Neuronal stem cell (in vitro differentiated cells): ENCODE results near the gene ERC2.
A peak's percentile ranks its signal among the peaks of the same experiment; 100 is the strongest.

Experiments
- DNase-seq: peaks from one replicate; pipeline ENCODE4 v3.0.0-alpha.2; 2013; ENCODE audit warnings: low spot score
- H2AFZ ChIP-seq: one replicate; pipeline ENCODE4 v1.6.1; 2013; ENCODE audit warnings: mild to moderate bottlenecking, low read length, inconsistent platforms
- H2AK5ac ChIP-seq: 2 replicates; pipeline ENCODE4 v1.6.1; 2013; ENCODE audit warnings: low read depth, mild to moderate bottlenecking, inconsistent platforms, low read length, moderate library complexity, mixed read lengths
- H2BK120ac ChIP-seq: 2 replicates; pipeline ENCODE4 v1.6.1; 2013; ENCODE audit warnings: low read depth, mild to moderate bottlenecking, inconsistent platforms, low read length, moderate library complexity, mixed read lengths
- H2BK12ac ChIP-seq: one replicate; pipeline ENCODE4 v1.6.1; 2013; ENCODE audit warnings: low read length, inconsistent platforms
- H2BK15ac ChIP-seq: 2 replicates; pipeline ENCODE4 v1.6.1; 2013; ENCODE audit warnings: mild to moderate bottlenecking, low read length, inconsistent platforms, mixed read lengths
- H2BK5ac ChIP-seq: one replicate; pipeline ENCODE4 v1.6.1; 2013; ENCODE audit warnings: inconsistent platforms, mild to moderate bottlenecking, low read length, moderate library complexity
- H3K14ac ChIP-seq: one replicate; pipeline ENCODE4 v1.6.1; 2013; ENCODE audit warnings: low read length, inconsistent platforms
- H3K18ac ChIP-seq: 2 replicates; pipeline ENCODE4 v1.6.1; 2013; ENCODE audit warnings: low read length, inconsistent platforms
- H3K23ac ChIP-seq: 2 replicates; pipeline ENCODE4 v1.6.1; 2013; ENCODE audit warnings: low read depth, mild to moderate bottlenecking, mixed read lengths, low read length, inconsistent platforms; ENCODE audit not compliant: poor library complexity
- H3K27ac ChIP-seq: replicated peaks from 3 replicates; pipeline ENCODE4 v1.5.1; 2013; ENCODE audit warnings: low read length, inconsistent platforms
- H3K27me3 ChIP-seq, 3 experiments: 2 replicates each; pipeline ENCODE4 v1.6.1; 2013; ENCODE audit warnings: low read length in 3 of 3, mild to moderate bottlenecking in 2 of 3, inconsistent platforms in 1 of 3, low read depth in 1 of 3, mixed read lengths in 1 of 3, moderate library complexity in 1 of 3; ENCODE audit not compliant: control insufficient read depth in 3 of 3, insufficient read depth in 3 of 3
- H3K36me3 ChIP-seq, 2 donors: replicated peaks in 1 of 2; 2 replicates each; pipeline ENCODE4 v1.6.1; 2013; ENCODE audit warnings: low read length in 2 of 2; ENCODE audit not compliant: control insufficient read depth in 2 of 2, insufficient read depth in 2 of 2
- H3K4ac ChIP-seq: 2 replicates; pipeline ENCODE4 v1.6.1; 2013; ENCODE audit warnings: inconsistent platforms, mild to moderate bottlenecking, low read length, moderate library complexity
- H3K4me1 ChIP-seq, 2 donors: 1 replicate in 1 of 2; 2 replicates in 1 of 2; pipeline ENCODE4 v1.6.1; 2013; ENCODE audit warnings: low read length in 2 of 2, low read depth in 1 of 2; ENCODE audit not compliant: control insufficient read depth in 2 of 2, insufficient read depth in 1 of 2
- H3K4me2 ChIP-seq: one replicate; pipeline ENCODE4 v1.6.1; 2013; ENCODE audit warnings: mild to moderate bottlenecking, low read length, inconsistent platforms; ENCODE audit not compliant: insufficient read depth, poor library complexity, severe bottlenecking
- H3K4me3 ChIP-seq, 2 donors: 2 replicates each; pipeline ENCODE4 v1.5.1; 2013; ENCODE audit warnings: low read length in 2 of 2, mild to moderate bottlenecking in 2 of 2, inconsistent platforms in 1 of 2, moderate library complexity in 1 of 2
- H3K79me1 ChIP-seq: one replicate; pipeline ENCODE4 v1.6.1; 2013; ENCODE audit warnings: low read depth, mild to moderate bottlenecking, inconsistent platforms, low read length, moderate library complexity
- H3K9ac ChIP-seq: one replicate; pipeline ENCODE4 v1.6.1; 2013; ENCODE audit warnings: mild to moderate bottlenecking, low read depth, low read length, inconsistent platforms; ENCODE audit not compliant: poor library complexity
- H3K9me3 ChIP-seq, 2 donors: replicated peaks in 1 of 2; 2 replicates each; pipeline versions ENCODE3 to v1.6.1; 2013; ENCODE audit warnings: low read length in 2 of 2, mild to moderate bottlenecking in 2 of 2, inconsistent platforms in 1 of 2, low read depth in 1 of 2, mixed read lengths in 1 of 2, moderate library complexity in 1 of 2; ENCODE audit not compliant: control insufficient read depth in 2 of 2, insufficient read depth in 1 of 2
- H4K8ac ChIP-seq: one replicate; pipeline ENCODE4 v1.6.1; 2013; ENCODE audit warnings: low read depth, mild to moderate bottlenecking, inconsistent platforms, low read length, moderate library complexity
- H4K91ac ChIP-seq: one replicate; pipeline ENCODE4 v1.6.1; 2013; ENCODE audit warnings: low read length, low read depth, mild to moderate bottlenecking, inconsistent platforms; ENCODE audit not compliant: poor library complexity
- WGBS, 2 donors: extraction: QIAGEN DNeasy Blood & Tissue Kit; methylation state at CpG; one replicate each; pipeline ENCODE4 v1.1.7; 2013; ENCODE audit warnings: missing lambda C conversion rate in 2 of 2, mixed read lengths in 1 of 2; ENCODE audit not compliant: insufficient read length in 2 of 2, insufficient replicate concordance in 1 of 2; ENCODE audit errors: extremely low coverage in 2 of 2; 5-methylcytosine and 5-hydroxymethylcytosine counted together

Gene ERC2

DNA sequence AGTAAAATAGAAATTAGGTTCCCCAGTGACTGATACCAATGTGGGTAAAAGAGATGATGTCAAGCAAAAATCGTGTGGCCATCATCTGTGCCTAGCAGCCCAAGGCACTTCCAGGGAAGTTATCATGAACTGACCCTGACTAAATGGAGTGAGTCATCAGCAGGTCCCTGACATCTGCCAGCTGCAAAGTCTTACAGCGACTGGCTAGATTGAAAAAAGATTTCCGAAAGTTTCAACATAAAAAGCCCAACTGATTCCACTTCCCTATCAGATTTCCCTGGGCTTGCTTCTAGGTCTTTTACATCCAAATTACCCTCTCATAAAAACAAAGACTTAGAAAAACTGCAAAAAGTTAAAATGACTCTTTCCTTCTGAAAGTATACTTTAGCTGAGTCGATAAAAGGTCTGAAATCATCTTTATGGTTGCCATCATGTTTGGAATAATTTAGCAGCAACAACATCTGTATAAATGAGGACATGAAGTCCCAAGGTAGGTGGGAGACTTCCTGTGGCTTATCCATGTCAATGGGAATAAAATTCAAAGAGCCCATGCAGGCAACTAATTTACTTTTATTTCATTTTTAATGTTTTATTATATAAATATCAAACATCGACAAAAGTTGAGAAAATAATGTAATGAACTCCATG, 342.8 kb downstream of the ERC2 start:
- DNase-seq: no peak
- no peaks in the 10 kb centered on the region for H3K79me1 ChIP-seq
- H3K23ac ChIP-seq: no peak overlapping the region
- no peak overlapping the region for H2BK5ac ChIP-seq
- no peak overlapping the region for H3K4ac ChIP-seq
- H3K27ac ChIP-seq: no peak overlapping the region
- peaks cover 12 to 22% of the 10 kb centered on the region in 2 donors for H3K4me1 ChIP-seq
- H2AK5ac ChIP-seq: no peak overlapping the region
- no peak overlapping the region for H3K4me3 ChIP-seq
- H3K4me2 ChIP-seq: no peak overlapping the region
- H3K9ac ChIP-seq: no peak overlapping the region
- H3K18ac ChIP-seq: no peak overlapping the region
- no peak overlapping the region for H3K14ac ChIP-seq
- H3K36me3 ChIP-seq: no peaks in the 10 kb centered on the region
- no peak overlapping the region for H2BK15ac ChIP-seq
- no peak overlapping the region for H2BK120ac ChIP-seq
- H4K91ac ChIP-seq: no peak overlapping the region
- H3K27me3 ChIP-seq: no peaks in the 10 kb centered on the region
- H3K9me3 ChIP-seq: peaks cover 0 to 3% of the 10 kb centered on the region in 2 donors
- H4K8ac ChIP-seq: no peak overlapping the region
- H2AFZ ChIP-seq: peak overlapping the region; percentile 25
- no peak overlapping the region for H2BK12ac ChIP-seq
- WGBS, 2 donors: no CpG with 5 or more reads among the region's 5 CpGs

DNA sequence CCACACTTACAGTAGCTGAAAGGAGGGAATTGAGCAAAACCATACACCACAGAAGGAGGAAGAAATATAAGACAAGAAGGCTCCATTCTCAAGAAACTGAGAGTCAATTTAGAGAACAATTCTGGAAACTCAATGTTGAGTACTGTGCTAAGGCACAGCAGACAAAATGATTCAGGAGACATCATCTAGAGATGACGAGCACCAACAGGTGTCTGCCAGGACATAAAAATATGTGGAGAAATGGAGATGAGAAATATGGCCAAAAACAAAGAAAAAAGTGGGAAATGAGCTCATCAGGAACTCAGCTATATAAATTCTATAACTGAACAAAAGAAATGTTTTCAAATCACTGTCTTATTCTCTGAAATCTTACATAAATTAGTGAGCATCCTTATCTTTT, 343.7 kb downstream of the ERC2 start:
- H3K23ac ChIP-seq: no peak overlapping the region
- no peak for DNase-seq
- no peak overlapping the region for H2BK12ac ChIP-seq
- no peak overlapping the region for H3K9ac ChIP-seq
- WGBS, 2 donors: no CpG with 5 or more reads among the region's 1 CpG
- no peak overlapping the region for H2AFZ ChIP-seq
- H3K9me3 ChIP-seq: peaks cover 0 to 3% of the 10 kb centered on the region in 2 donors
- H2AK5ac ChIP-seq: no peak overlapping the region
- no peak overlapping the region for H4K8ac ChIP-seq
- no peak overlapping the region for H3K4ac ChIP-seq
- no peak overlapping the region for H3K14ac ChIP-seq
- H3K27ac ChIP-seq: no peak overlapping the region
- H2BK120ac ChIP-seq: no peak overlapping the region
- H3K4me1 ChIP-seq: peaks cover 10 to 20% of the 10 kb centered on the region in 2 donors
- no peak overlapping the region for H3K4me3 ChIP-seq
- H2BK5ac ChIP-seq: no peak overlapping the region
- H3K79me1 ChIP-seq: no peaks in the 10 kb centered on the region
- H3K27me3 ChIP-seq: no peaks in the 10 kb centered on the region
- H3K4me2 ChIP-seq: no peak overlapping the region
- H2BK15ac ChIP-seq: no peak overlapping the region
- H3K18ac ChIP-seq: no peak overlapping the region
- H3K36me3 ChIP-seq: no peaks in the 10 kb centered on the region
- H4K91ac ChIP-seq: no peak overlapping the region

DNA sequence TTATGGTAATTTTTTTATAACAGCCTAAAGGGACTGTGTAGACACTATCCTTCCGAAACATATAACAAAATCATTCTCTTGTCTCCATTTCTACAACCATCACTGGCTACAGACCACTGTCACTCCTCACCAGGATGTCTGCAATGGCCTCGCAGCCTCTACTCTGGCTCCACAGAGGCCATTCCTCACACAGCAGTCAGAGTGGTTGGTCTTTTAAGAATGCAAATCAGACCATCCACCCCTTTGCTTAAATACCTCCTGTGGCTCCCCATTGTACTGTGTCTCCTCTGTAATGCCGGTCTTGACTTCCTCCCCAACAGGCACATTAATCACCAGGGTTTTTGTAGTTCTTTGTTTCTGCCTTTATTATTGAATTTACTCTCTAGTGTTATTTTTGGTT, 344.8 kb downstream of the ERC2 start:
- Histone ChIP-seq H3K23ac (no peak overlapping the region), H2BK120ac (no peak overlapping the region), H3K18ac (no peak overlapping the region), H3K4me1 (peaks cover 8 to 9% of the 10 kb centered on the region in 2 donors), H4K8ac (no peak overlapping the region), H3K14ac (no peak overlapping the region), H2AFZ (no peak overlapping the region), H3K4ac (no peak overlapping the region), H3K9me3 (peaks cover 0 to 3% of the 10 kb centered on the region in 2 donors), H3K4me3 (no peak overlapping the region), H4K91ac (no peak overlapping the region), H3K36me3 (no peaks in the 10 kb centered on the region), H3K9ac (no peak overlapping the region), H3K4me2 (no peak overlapping the region), H2BK5ac (no peak overlapping the region), H2BK15ac (no peak overlapping the region), H2AK5ac (no peak overlapping the region), H3K79me1 (no peaks in the 10 kb centered on the region), H3K27me3 (no peaks in the 10 kb centered on the region), H2BK12ac (no peak overlapping the region), H3K27ac (no peak overlapping the region)
- DNase-seq: peak; percentile 23
- no CpG with 5 or more reads among the region's 3 CpGs for WGBS, 2 donors

DNA sequence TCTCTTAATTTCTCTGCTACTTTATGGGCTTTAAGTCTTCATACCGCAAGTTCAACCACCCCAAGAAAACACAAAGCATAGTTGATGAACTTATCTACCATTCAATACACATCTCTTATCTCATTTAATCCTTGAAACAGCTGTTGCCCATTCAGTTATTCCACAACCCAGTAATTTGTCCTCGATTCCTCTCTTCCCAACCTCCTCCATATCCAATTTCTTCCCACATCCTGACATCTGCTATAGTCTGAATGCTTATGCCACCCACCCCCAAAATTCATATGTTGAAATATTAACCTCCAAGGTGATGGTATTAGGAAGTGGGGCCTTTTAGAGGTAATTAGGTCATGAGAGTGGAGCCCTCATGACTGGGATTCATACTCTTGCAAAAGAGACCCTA, 345.4 kb downstream of the ERC2 start:
- Histone ChIP-seq H3K9ac (no peak overlapping the region), H2BK12ac (no peak overlapping the region), H4K8ac (no peak overlapping the region), H2BK120ac (no peak overlapping the region), H3K14ac (no peak overlapping the region), H3K36me3 (no peaks in the 10 kb centered on the region), H2AFZ (no peak overlapping the region), H3K4me3 (no peak overlapping the region), H2BK5ac (no peak overlapping the region), H3K4me2 (no peak overlapping the region), H3K27ac (no peak overlapping the region), H2BK15ac (no peak overlapping the region), H3K27me3 (no peaks in the 10 kb centered on the region), H3K9me3 (peaks cover 0 to 3% of the 10 kb centered on the region in 2 donors), H3K4ac (no peak overlapping the region), H2AK5ac (no peak overlapping the region), H4K91ac (no peak overlapping the region), H3K79me1 (no peaks in the 10 kb centered on the region), H3K23ac (no peak overlapping the region), H3K18ac (no peak overlapping the region), H3K4me1 (peaks cover 8 to 9% of the 10 kb centered on the region in 2 donors)
- no peak for DNase-seq
- WGBS, 2 donors: 100% methylated on average over 1 of the region's 2 CpGs; no CpG with 5 or more reads in 1 of the 2 donors
